GM12891 (cell line): Measurements from ENCODE around the gene STX2.
"Not testable (repeated sequence)": the region's sequence is repeated elsewhere in the genome, so short reads cannot be mapped to it uniquely, and the experiment has no call there.

Experiments used
- DNase-seq: peaks from one replicate; pipeline ENCODE4 v3.0.0; 2011; ENCODE audit warnings: low spot score; ENCODE audit not compliant: insufficient read length
- FAIRE-seq: peaks from 2 replicates; lab custom pipeline; 2011; peaks lifted over from hg19 to GRCh38; lab: Jason Lieb, UNC
- PAX5 ChIP-seq: IDR thresholded peaks from 2 replicates; pipeline ENCODE4 v1.6.1; 2011; ENCODE audit warnings: low read length, moderate library complexity, mild to moderate bottlenecking; ENCODE audit not compliant: insufficient read depth, severe bottlenecking
- POLR2A ChIP-seq: IDR thresholded peaks from 2 replicates; pipeline ENCODE4 v1.6.1; 2011; ENCODE audit warnings: low read depth, low read length, control low read depth
- POLR2AphosphoS5 ChIP-seq: IDR thresholded peaks from 2 replicates; pipeline ENCODE4 v1.6.1; 2011; ENCODE audit warnings: low read depth, low read length, control low read depth
- POU2F2 ChIP-seq: IDR thresholded peaks from 2 replicates; pipeline ENCODE4 v1.6.1; 2011; ENCODE audit warnings: low read depth, mild to moderate bottlenecking, control low read depth, low read length, moderate library complexity
- SPI1 ChIP-seq: IDR thresholded peaks from 2 replicates; pipeline ENCODE4 v1.6.1; 2011; ENCODE audit warnings: low read depth, low read length, control low read depth
- TAF1 ChIP-seq: IDR thresholded peaks from 2 replicates; pipeline ENCODE4 v1.6.1; 2011; ENCODE audit warnings: low read depth, low read length, control low read depth

STX2 gene

DNA sequence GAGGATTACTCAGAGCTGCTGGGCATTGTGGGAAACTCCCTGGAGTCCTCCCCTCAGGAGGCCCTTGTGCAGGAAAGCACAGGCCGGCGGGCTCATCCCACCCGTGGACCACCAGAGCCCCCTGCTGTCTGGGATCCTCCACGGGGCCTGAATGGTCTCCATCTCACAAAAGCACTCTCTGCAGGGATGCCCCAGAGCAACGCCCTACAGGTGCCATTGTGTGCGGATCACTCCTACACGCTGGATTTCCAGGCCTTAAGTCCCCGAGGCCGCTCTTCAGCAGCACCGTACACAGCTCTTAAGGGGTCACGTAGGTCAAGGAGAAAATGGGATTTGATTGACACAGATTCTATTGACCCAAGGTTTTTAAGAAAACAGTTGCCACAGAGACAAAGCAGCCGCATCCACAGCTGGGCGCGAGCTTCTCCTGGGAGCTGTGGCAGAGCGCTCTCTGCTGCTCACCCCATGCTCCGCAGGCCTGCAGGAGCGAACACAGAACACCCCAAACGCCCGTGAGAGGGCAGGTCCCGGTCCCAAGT lies 86.3 kb downstream of the STX2 start:
- TF ChIP-seq SPI1 (no peak), PAX5 (no peak), POU2F2 (no peak), TAF1 (no peak), POLR2AphosphoS5 (no peak), POLR2A (no peak)
- DNase-seq (no peak), FAIRE-seq (no peak)

DNA sequence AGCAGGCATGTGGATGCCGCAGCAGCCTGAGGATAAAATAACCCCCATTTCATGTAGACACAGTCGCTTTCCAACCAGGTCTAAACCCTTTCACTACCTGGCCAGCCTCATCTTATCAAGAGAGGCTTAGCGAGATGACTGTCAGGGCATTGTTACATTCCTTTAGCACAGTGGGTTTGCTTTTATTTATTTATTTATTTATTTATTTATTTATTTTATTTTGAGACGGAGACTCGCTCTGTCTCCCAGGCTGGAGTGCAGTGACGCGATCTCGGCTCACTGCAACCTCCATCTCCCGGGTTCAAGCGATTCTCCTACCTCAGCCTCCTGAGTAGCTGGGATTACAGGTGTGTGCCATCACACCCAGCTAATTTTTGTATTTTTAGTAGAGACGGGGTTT lies 87.0 kb downstream of the STX2 start:
- not testable (repeated sequence) for DNase-seq, FAIRE-seq

GRCh38 chr12:130748786-130749185 lies 90.3 kb downstream of the STX2 start:
- DNase-seq: no peak
- TF ChIP-seq TAF1 (no peak), SPI1 (no peak), POLR2AphosphoS5 (no peak), POU2F2 (no peak), PAX5 (no peak), POLR2A (no peak)
- FAIRE-seq: no peak

GRCh38 chr12:130747867-130748740 lies 90.9 kb downstream of the STX2 start:
- DNase-seq: peak; percentile 61
- TF ChIP-seq POLR2AphosphoS5 (no peak), SPI1 (peak; percentile 63)
- FAIRE-seq: peak; percentile 89

DNA sequence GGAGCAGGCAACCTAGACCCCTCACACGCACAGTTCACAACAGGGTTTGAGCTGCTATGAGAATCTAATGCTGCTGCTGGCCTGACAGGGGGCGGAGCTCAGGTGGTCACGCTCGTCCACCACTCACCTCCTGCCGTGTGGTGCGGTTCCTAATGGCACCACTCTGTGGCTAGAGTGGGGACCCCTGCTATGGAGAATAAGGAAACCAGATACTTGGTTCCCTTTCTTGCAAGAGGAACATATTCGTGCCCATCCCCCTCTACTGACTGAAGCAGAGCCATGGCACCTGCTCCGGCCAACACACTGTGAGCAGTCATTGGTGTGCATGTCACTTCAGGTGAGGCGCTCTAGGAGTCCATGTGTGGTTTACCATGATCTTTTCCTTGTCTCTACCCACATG lies 92.5 kb downstream of the STX2 start:
- FAIRE-seq: no peak
- DNase-seq: no peak
- no peak for TF ChIP-seq PAX5
- TF ChIP-seq POU2F2: no peak
- TF ChIP-seq POLR2AphosphoS5: no peak
- TF ChIP-seq POLR2A: no peak
- TF ChIP-seq SPI1: no peak
- TF ChIP-seq TAF1: no peak

GRCh38 chr12:130745921-130746320 lies 93.1 kb downstream of the STX2 start:
- DNase-seq (no peak), FAIRE-seq (no peak)
- TF ChIP-seq TAF1: no peak
- no peak for TF ChIP-seq POU2F2
- TF ChIP-seq PAX5: no peak
- TF ChIP-seq POLR2A: no peak
- no peak for TF ChIP-seq POLR2AphosphoS5
- no peak for TF ChIP-seq SPI1

- no peak for DNase-seq
- no peak for FAIRE-seq
- no peak for TF ChIP-seq POU2F2
- no peak for TF ChIP-seq SPI1
- TF ChIP-seq POLR2AphosphoS5: no peak
- no peak for TF ChIP-seq TAF1
- no peak for TF ChIP-seq PAX5
- no peak for TF ChIP-seq POLR2A
These were observed 94.8 kb downstream of the STX2 start for GRCh38 chr12:130744274-130744673.

DNA sequence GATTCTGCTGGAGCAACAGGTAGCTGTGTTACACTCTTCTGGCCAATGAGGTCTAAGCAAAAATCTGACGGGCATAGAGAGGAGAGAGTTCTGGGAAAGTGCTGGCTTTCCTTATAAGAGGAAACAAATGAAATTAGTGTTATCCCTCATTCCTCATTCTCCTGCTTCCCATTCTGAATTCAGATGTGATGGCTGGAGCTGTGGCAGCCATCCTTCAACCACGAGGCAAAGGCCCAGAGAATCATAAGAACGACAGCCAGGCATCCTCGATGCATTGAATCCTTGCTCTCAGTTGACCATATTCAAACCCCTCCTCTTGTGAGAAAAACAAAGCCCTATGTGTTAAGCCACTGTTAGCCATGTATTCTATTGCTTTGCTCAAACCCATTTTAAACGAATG lies 95.4 kb downstream of the STX2 start:
- FAIRE-seq: no peak

GRCh38 chr12:130743176-130743575 lies 95.9 kb downstream of the STX2 start:
- no peak for FAIRE-seq
- no peak for DNase-seq
- no peak for TF ChIP-seq POLR2AphosphoS5
- no peak for TF ChIP-seq TAF1
- TF ChIP-seq POLR2A: no peak
- no peak for TF ChIP-seq PAX5
- TF ChIP-seq SPI1: no peak
- no peak for TF ChIP-seq POU2F2

More for the DNA sequence above, 95.4 kb downstream of the STX2 start:
- no peak for TF ChIP-seq POU2F2
- TF ChIP-seq POLR2AphosphoS5: no peak
- TF ChIP-seq TAF1: no peak
- no peak for TF ChIP-seq PAX5
- no peak for TF ChIP-seq SPI1
- TF ChIP-seq POLR2A: no peak
- no peak for DNase-seq

DNA sequence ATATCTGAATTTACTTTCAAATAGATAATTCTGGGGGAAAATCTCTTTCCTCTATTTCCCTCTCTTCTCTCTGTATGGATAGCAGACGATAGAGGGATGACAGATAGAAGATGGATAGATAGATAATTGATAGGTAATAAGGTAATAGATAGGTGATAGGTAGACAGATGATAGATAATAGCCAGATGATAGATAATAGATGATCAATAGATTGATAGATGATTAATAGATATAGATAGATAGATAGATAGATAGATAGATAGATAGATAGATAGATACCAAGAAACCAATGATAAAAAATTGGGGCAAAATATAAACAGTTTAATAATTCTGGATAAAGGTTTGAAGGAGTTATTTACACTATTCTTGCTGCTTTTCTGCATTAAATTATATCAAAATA lies 96.3 kb downstream of the STX2 start:
- FAIRE-seq (no peak), DNase-seq (no peak)
- TF ChIP-seq TAF1: no peak
- TF ChIP-seq PAX5: no peak
- TF ChIP-seq POLR2AphosphoS5: no peak
- no peak for TF ChIP-seq SPI1
